H1 (cell line): ENCODE measurements around the gene CCDC157. TPM values are rescaled to one million over a fixed set of nuclear protein-coding genes. Genes with fewer than 3 reads are reported as not detected.

Experiments
- CTCF ChIA-PET: fragments of 300-600 bp; sonication (Branson Sonifier 250); formaldehyde crosslinking; loops from one replicate; lab custom pipeline; 2021; ENCODE audit not compliant: partially characterized antibody; lab: Charles Lee
- POLR2A ChIA-PET: fragments of 300-600 bp; sonication (Branson Sonifier 250); formaldehyde crosslinking; loops from one replicate; lab custom pipeline; 2021; ENCODE audit warnings: inconsistent platforms; ENCODE audit not compliant: partially characterized antibody; lab: Charles Lee
- DNase-seq, 2 experiments: peaks; one replicate each; pipeline versions ENCODE4 v3.0.0 to v3.0.0-alpha.2; 2010 to 2022; ENCODE audit warnings: low spot score in 2 of 2, low read depth in 1 of 2, mixed read lengths in 1 of 2
- FAIRE-seq: peaks from 2 replicates; lab custom pipeline; 2011; peaks lifted over from hg19 to GRCh38; lab: Jason Lieb, UNC
- H2AFZ ChIP-seq: 2 replicates; pipeline ENCODE4 v1.8.1; 2012; ENCODE audit warnings: low read length, inconsistent platforms
- H2AK5ac ChIP-seq: 2 replicates; pipeline ENCODE4 v1.6.1; 2013; ENCODE audit warnings: low read depth, low read length
- H2BK120ac ChIP-seq: replicated peaks from 2 replicates; pipeline ENCODE3; 2013; ENCODE audit warnings: low read depth, low read length, inconsistent platforms
- H2BK12ac ChIP-seq: 2 replicates; pipeline ENCODE4 v1.6.1; 2013; ENCODE audit warnings: low read depth, low read length
- H2BK15ac ChIP-seq: 2 replicates; pipeline ENCODE4 v1.6.1; 2013; ENCODE audit warnings: low read length
- H2BK20ac ChIP-seq: 2 replicates; pipeline ENCODE4 v1.6.1; 2013; ENCODE audit warnings: low read length
- H2BK5ac ChIP-seq: 2 replicates; pipeline ENCODE4 v1.6.1; 2013; ENCODE audit warnings: low read depth, low read length
- H3K14ac ChIP-seq: 2 replicates; pipeline ENCODE4 v1.6.1; 2013; ENCODE audit warnings: inconsistent platforms; ENCODE audit not compliant: insufficient read length
- H3K18ac ChIP-seq: 2 replicates; pipeline ENCODE4 v1.6.1; 2013; ENCODE audit warnings: low read length; ENCODE audit errors: extremely low read depth
- H3K23ac ChIP-seq: 2 replicates; pipeline ENCODE4 v1.6.1; 2013; ENCODE audit warnings: inconsistent platforms; ENCODE audit not compliant: insufficient read length
- H3K23me2 ChIP-seq: 2 replicates; pipeline ENCODE4 v1.6.1; 2013; ENCODE audit warnings: low read depth, low read length
- H3K27ac ChIP-seq: 2 replicates; pipeline ENCODE4 v1.6.1; 2011; ENCODE audit warnings: low read depth, low read length, inconsistent platforms
- H3K27me3 ChIP-seq, 4 experiments: replicated peaks in 1 of 4; 1 replicate in 1 of 4; 2 replicates in 3 of 4; pipeline versions ENCODE4 v1.6.1 to v1.8.1; 2011 to 2013; ENCODE audit warnings: low read length in 3 of 4, mild to moderate bottlenecking in 3 of 4, inconsistent platforms in 2 of 4, mixed read lengths in 2 of 4, moderate library complexity in 1 of 4; ENCODE audit not compliant: control insufficient read depth in 3 of 4, insufficient read depth in 3 of 4; ENCODE audit errors: extremely low read depth in 1 of 4
- H3K36me3 ChIP-seq, 4 experiments: 2 replicates each; pipeline versions ENCODE4 v1.6.1 to v1.8.1; 2011 to 2013; ENCODE audit warnings: mild to moderate bottlenecking in 4 of 4, low read length in 3 of 4, moderate library complexity in 2 of 4, control low read depth in 1 of 4, inconsistent platforms in 1 of 4; ENCODE audit not compliant: insufficient read depth in 4 of 4, control insufficient read depth in 2 of 4
- H3K4ac ChIP-seq: replicated peaks from 2 replicates; pipeline ENCODE3; 2013; ENCODE audit warnings: low read length, low read depth, mixed read lengths, inconsistent platforms; ENCODE audit not compliant: insufficient read length
- H3K4me1 ChIP-seq, 4 experiments: replicated peaks in 1 of 4; 1 replicate in 1 of 4; 2 replicates in 3 of 4; pipeline versions ENCODE4 v1.6.1 to v1.8.1; 2011 to 2013; ENCODE audit warnings: low read length in 3 of 4, inconsistent platforms in 2 of 4, mixed read lengths in 1 of 4; ENCODE audit not compliant: insufficient read depth in 4 of 4, control insufficient read depth in 3 of 4
- H3K4me2 ChIP-seq, 2 experiments: 2 replicates each; pipeline versions ENCODE4 v1.6.1 to v1.8.1; 2011 to 2013; ENCODE audit warnings: low read depth in 2 of 2, low read length in 2 of 2, control low read depth in 1 of 2, inconsistent platforms in 1 of 2, mild to moderate bottlenecking in 1 of 2; ENCODE audit not compliant: insufficient read depth in 1 of 2
- H3K4me3 ChIP-seq, 4 experiments: fragments of 200-600, 300-600 bp in 1 of 4; sonication (generic), shearing (Covaris generic), sonication (Bioruptor Twin) in 1 of 4; 2 replicates each; pipeline versions ENCODE4 v1.5.1 to v1.8.1; 2011 to 2016; ENCODE audit warnings: low read length in 4 of 4, low read depth in 3 of 4, control low read depth in 2 of 4, inconsistent platforms in 2 of 4, mild to moderate bottlenecking in 2 of 4, mixed read lengths in 1 of 4, moderate library complexity in 1 of 4; ENCODE audit not compliant: insufficient read depth in 2 of 4; ENCODE audit errors: extremely low read depth in 1 of 4
- H3K56ac ChIP-seq: replicated peaks from 2 replicates; pipeline ENCODE3; 2013; ENCODE audit warnings: low read depth, mild to moderate bottlenecking, mixed read lengths, low read length, inconsistent platforms; ENCODE audit not compliant: insufficient read length
- H3K79me1 ChIP-seq: 2 replicates; pipeline ENCODE4 v1.6.1; 2013; ENCODE audit warnings: low read depth, low read length, control low read depth
- H3K79me2 ChIP-seq, 2 experiments: 2 replicates each; pipeline versions ENCODE4 v1.6.1 to v1.8.1; 2012 to 2013; ENCODE audit warnings: low read length in 2 of 2, mild to moderate bottlenecking in 2 of 2, inconsistent platforms in 1 of 2; ENCODE audit not compliant: insufficient read depth in 2 of 2, control insufficient read depth in 1 of 2
- H3K9ac ChIP-seq, 4 experiments: replicated peaks in 1 of 4; 1 replicate in 1 of 4; 2 replicates in 3 of 4; pipeline versions ENCODE4 v1.6.1 to v1.8.1; 2011 to 2013; ENCODE audit warnings: low read depth in 3 of 4, low read length in 3 of 4, control low read depth in 2 of 4, mild to moderate bottlenecking in 2 of 4, moderate library complexity in 2 of 4, inconsistent platforms in 1 of 4; ENCODE audit errors: extremely low read depth in 1 of 4
- H3K9me3 ChIP-seq, 2 experiments: 2 replicates each; pipeline versions ENCODE4 v1.6.1 to v1.8.1; 2012 to 2013; ENCODE audit warnings: mild to moderate bottlenecking in 2 of 2, moderate library complexity in 2 of 2, control low read depth in 1 of 2, inconsistent platforms in 1 of 2, low read depth in 1 of 2, low read length in 1 of 2, mixed read lengths in 1 of 2; ENCODE audit not compliant: insufficient read depth in 2 of 2
- H4K20me1 ChIP-seq, 2 experiments: replicated peaks in 1 of 2; 2 replicates each; pipeline versions ENCODE3 to v1.8.1; 2011 to 2013; ENCODE audit warnings: inconsistent platforms in 2 of 2, low read length in 2 of 2, mild to moderate bottlenecking in 1 of 2; ENCODE audit not compliant: insufficient read depth in 2 of 2, control insufficient read depth in 1 of 2
- H4K5ac ChIP-seq: 2 replicates; pipeline ENCODE4 v1.6.1; 2013; ENCODE audit warnings: low read length, low read depth, mixed read lengths, inconsistent platforms; ENCODE audit not compliant: insufficient read length
- H4K8ac ChIP-seq: 2 replicates; pipeline ENCODE4 v1.8.0; 2013; ENCODE audit warnings: mild to moderate bottlenecking, moderate library complexity, low read length, inconsistent platforms; ENCODE audit not compliant: insufficient read depth; ENCODE audit errors: extremely low read depth
- H4K91ac ChIP-seq: replicated peaks from 2 replicates; pipeline ENCODE3; 2013; ENCODE audit warnings: low read length, mixed read lengths, inconsistent platforms; ENCODE audit not compliant: insufficient read length
- ASH2L ChIP-seq: fragments of 200-600, 300-600 bp; sonication (generic); IDR thresholded peaks from one replicate; pipeline ENCODE4 v1.7.1; 2017; ENCODE audit warnings: low read length
- CBX8 ChIP-seq: fragments of 300-800, 300-1000 bp; sonication (generic); IDR thresholded peaks from 2 replicates; pipeline ENCODE4 v1.7.1; 2016; ENCODE audit warnings: low read depth, low read length, borderline replicate concordance
- POLR2AphosphoS5 ChIP-seq: IDR thresholded peaks from 2 replicates; pipeline ENCODE4 v1.6.1; 2011; ENCODE audit warnings: low read depth, low read length
- SIN3A ChIP-seq, 2 experiments: IDR thresholded peaks in 1 of 2; conservative IDR thresholded peaks in 1 of 2; 2 replicates each; pipeline ENCODE4 v1.6.1; 2011 to 2012; ENCODE audit warnings: low read length in 2 of 2, improper control_type of control experiment in 1 of 2, low read depth in 1 of 2, mild to moderate bottlenecking in 1 of 2
- WGBS, 2 experiments: shearing (Covaris generic) in 1 of 2; methylation state at CpG; one replicate each; pipeline versions ENCODE4 v1.1.6 to v1.1.7; 2013 to 2015; ENCODE audit warnings: low lambda C conversion rate in 2 of 2, mixed read lengths in 2 of 2, inconsistent platforms in 1 of 2, low coverage in 1 of 2, missing lambda C conversion rate in 1 of 2; ENCODE audit not compliant: insufficient replicate concordance in 2 of 2, insufficient coverage in 1 of 2, insufficient read length in 1 of 2; ENCODE audit errors: extremely low coverage in 1 of 2, missing lambda C conversion rate in 1 of 2; 5-methylcytosine and 5-hydroxymethylcytosine counted together
- polyA plus RNA-seq, 7 experiments: library from polyadenylated mRNA; depleted of rRNA in 3 of 7; stranded (reverse) in 5 of 7; unstranded in 2 of 7; fragments of >200 nt in 5 of 7; fragments of 200-250 nt in 2 of 7; gene quantifications; 1 replicate in 5 of 7; 2 replicates in 1 of 7; 4 replicates in 1 of 7; pipeline versions ENCODE4 v1.2.1 to v1.2.3, GENCODE V29; 2011 to 2013; ENCODE audit warnings: missing spikeins in 2 of 7, mixed read lengths in 2 of 7
- total RNA-seq: library from RNA; stranded (reverse); fragmentation: NEBNext Ultra II Directional; extraction: Animal tissue kit (Norgen Biotek cat#: 25700); gene quantifications from 2 replicates; pipeline ENCODE4 v1.2.1, GENCODE V29; 2021
- TF ChIP-seq, protein P1 (sequence below): IDR thresholded peaks from 2 replicates; pipeline ENCODE4 v1.6.1; 2012; ENCODE audit warnings: inconsistent platforms

CCDC157 gene
- total and polyA plus RNA-seq, 2 of the 8 experiments (the other 6 are each of a cell fraction or from before 2014, with no cell fraction given) = 4.1 to 8.4 TPM

DNA sequence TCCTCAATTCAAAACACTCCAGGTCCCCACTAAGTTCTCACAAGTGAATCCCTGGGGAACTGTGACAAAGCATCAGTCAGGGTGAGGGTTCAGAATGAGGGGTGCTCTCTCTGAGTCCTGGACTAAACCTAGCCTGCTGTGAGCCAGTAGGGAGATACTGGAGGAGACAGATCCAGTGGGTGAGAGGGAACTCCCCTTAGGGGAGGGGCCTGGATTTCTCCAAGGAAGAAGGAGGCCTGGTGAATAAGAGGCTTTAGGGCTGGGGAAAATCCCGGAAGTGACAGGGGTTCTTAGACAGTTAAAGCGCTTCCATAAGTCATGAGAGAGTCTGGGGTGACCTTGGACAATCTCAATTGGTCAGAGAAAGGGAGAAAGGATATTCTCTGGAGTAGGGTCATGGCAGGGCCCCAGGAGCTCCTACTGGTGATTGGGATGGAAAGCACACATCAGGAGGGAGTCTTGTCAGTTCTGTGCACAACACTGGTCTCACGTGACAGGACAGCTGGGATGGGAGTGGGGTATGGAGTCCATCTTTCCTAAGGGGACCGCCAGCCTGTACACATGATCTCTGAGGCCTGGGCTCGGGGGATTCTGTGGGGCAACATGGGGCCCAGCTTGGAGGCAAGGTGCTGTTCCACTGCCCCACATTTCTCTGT lies 31.6 kb upstream of the CCDC157 start:
- Histone ChIP-seq H3K79me2 (no peaks in the 10 kb centered on the region), H2BK12ac (no peak overlapping the region), H3K9me3 (no peaks in the 10 kb centered on the region), H4K91ac (no peak overlapping the region), H3K27ac (no peak overlapping the region), H3K23ac (no peak overlapping the region), H2BK15ac (0 out of 2 replicates have a peak overlapping the region, but pooled peaks have one; percentile 29), H2AK5ac (no peak overlapping the region), H4K8ac (no peak overlapping the region), H3K27me3 (no peaks in the 10 kb centered on the region), H3K23me2 (peaks cover 4% of the 10 kb centered on the region), H3K36me3 (peaks cover 0 to 3% (median 0%) of the 10 kb centered on the region in 4 experiments; a peak in 1 of 8 replicates), H2AFZ (no peak overlapping the region), H3K4me1 (peaks cover 0 to 14% (median 7%) of the 10 kb centered on the region in 4 experiments; a peak in 6 of 7 replicates), H4K20me1 (peaks cover 0 to 7% of the 10 kb centered on the region in 2 experiments), H2BK5ac (0 out of 2 replicates have a peak overlapping the region, but pooled peaks have one; percentile 30), H3K9ac (no peak overlapping the region; a peak in 1 of 7 replicates), H2BK20ac (no peak overlapping the region), H3K14ac (no peak overlapping the region), H3K56ac (no peak overlapping the region), H3K4ac (no peak overlapping the region), H3K79me1 (no peaks in the 10 kb centered on the region; the same call in none of the 2 replicates), H3K4me2 (peak overlapping the region; percentile 57 to 91; a peak in 2 of 4 replicates), H2BK120ac (no peak overlapping the region), H3K4me3 (0 out of 8 replicates have a peak overlapping the region, but pooled peaks of 1 of the 4 experiments have one; percentile 2), H3K18ac (no peak overlapping the region), H4K5ac (no peak overlapping the region)
- no peak for DNase-seq
- no peak for FAIRE-seq
- WGBS, 2 experiments = 88% methylated on average over 5 of the region's 5 CpGs; no CpG with 5 or more reads in 1 of the 2 experiments
- POLR2A ChIA-PET = interaction anchor here (1.5 to 3.2 kb wide), 2 partner anchors 10 to 32 kb away, joined by 3 to 28 read pairs; partner anchors contain the start of genes CCDC157 and SF3A1
- TF ChIP-seq SIN3A (conservative IDR thresholded peaks at IDR 0.05 in 1 of 2, IDR thresholded peaks at IDR 0.05 in 1 of 2; ENCODE audit: low read depth in 1 of 2, low read length in 2 of 2) = 0 out of 4 replicates have a peak, but pooled peaks of 1 of the 2 experiments have one; percentile 26
- no peak for TF ChIP-seq CBX8
- no peak for TF ChIP-seq POLR2AphosphoS5
- TF ChIP-seq, protein P1, sequence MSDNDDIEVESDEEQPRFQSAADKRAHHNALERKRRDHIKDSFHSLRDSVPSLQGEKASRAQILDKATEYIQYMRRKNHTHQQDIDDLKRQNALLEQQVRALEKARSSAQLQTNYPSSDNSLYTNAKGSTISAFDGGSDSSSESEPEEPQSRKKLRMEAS = no peak
- no peak for TF ChIP-seq ASH2L
- CTCF ChIA-PET = interaction anchor here (0.8 to 20.1 kb wide), 4 partner anchors 17 to 57 kb away, joined by 3 to 203 read pairs (median 6); partner anchors contain the start of gene CASTOR1
